HG03558 (cell line): ENCODE data around the gene CPLX1.
A peak's percentile ranks its signal among the peaks of the same experiment; 100 is the strongest.
"Not testable (repeated sequence)": the region's sequence is repeated elsewhere in the genome, so short reads cannot be mapped to it uniquely, and the experiment has no call there.

Source experiments
- ATAC-seq: cut with Tn5 transposase; IDR thresholded peaks from one replicate; pipeline ENCODE4 v1.9.1; 2021; ENCODE audit warnings: moderate number of reproducible peaks; ENCODE audit not compliant: unreplicated experiment; ENCODE audit errors: extremely low read depth

CPLX1 gene

GRCh38 chr4:781493-782216, 44.3 kb downstream of the CPLX1 start:
- ATAC-seq: peak; percentile 91

GRCh38 chr4:780716-781492, 45.0 kb downstream of the CPLX1 start:
- no peak for ATAC-seq

DNA sequence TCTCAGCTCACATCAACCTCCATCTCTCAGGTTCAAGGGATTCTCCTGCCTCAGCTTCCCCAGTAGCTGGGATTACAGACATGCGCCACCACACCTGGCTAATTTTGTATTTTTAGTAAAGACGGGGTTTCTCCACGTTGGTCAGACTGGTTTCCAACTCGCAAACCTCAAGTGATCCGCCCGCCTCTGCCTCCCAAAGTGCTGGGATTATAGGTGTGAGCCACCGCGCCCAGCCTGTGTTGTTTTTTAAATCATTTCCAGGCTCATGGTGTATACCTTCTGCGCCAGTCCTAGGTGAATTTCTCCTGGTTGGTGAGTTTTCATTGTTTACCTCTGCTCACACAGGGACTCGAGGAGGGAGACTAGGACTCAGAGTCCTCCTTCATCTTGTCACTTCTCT, 45.7 kb downstream of the CPLX1 start:
- ATAC-seq: not testable (repeated sequence)

- ATAC-seq: no peak
These were observed 46.4 kb downstream of the CPLX1 start for GRCh38 chr4:779555-779954.

GRCh38 chr4:777520-778262, 48.2 kb downstream of the CPLX1 start:
- ATAC-seq: no peak

GRCh38 chr4:776743-777441, 49.0 kb downstream of the CPLX1 start:
- ATAC-seq: no peak

- ATAC-seq: not testable (repeated sequence)
These were observed 50.4 kb downstream of the CPLX1 start for GRCh38 chr4:775485-775884.

- ATAC-seq: not testable (repeated sequence)
These were observed 51.4 kb downstream of the CPLX1 start for GRCh38 chr4:774419-775092.

DNA sequence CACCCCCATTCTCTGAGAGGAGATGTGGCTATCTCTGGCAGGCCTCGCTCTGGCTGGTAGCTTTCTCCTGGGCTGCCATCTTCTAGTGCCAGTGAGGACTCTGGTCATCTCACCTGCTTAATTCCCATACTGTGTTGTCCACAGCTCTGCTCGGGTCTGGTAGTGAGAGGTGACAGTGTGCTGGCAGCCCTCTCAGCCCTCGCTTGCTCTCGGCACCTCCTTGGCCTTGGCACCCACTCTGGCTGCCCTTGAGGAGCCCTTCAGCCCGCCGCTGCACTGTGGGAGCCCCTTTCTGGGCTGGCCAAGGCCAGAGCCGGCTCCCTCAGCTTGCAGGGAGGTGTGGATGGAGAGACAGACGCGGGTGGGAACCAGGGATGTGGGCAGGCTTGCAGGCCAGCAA, 52.7 kb downstream of the CPLX1 start:
- ATAC-seq: no peak

GRCh38 chr4:772776-773175, 53.2 kb downstream of the CPLX1 start:
- no peak for ATAC-seq

DNA sequence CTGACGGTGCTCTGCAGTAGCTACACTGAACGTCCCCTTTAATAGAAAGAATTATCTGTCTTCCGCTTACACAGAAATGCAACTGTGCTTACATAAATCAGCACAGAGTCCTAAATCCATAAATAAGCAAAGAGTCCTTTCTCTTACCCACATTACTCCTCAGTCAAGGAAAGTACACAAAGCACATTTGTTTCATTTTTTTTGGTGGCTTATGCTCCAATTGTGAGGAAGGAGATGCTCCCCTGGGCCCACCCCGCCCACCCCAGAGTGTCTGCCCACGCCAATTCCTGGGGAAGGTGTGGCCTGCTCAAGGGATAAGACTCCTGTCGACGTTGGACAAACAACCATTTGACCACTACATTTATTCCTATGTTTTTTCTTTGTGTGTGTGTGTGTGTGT, 53.8 kb downstream of the CPLX1 start:
- ATAC-seq: no peak

GRCh38 chr4:771464-771863, 54.5 kb downstream of the CPLX1 start:
- ATAC-seq: no peak

- no peak for ATAC-seq
These were observed 55.9 kb downstream of the CPLX1 start for GRCh38 chr4:770022-770421.

- no peak for ATAC-seq
These were observed 56.4 kb downstream of the CPLX1 start for GRCh38 chr4:769511-769910.

GRCh38 chr4:768995-769394, 56.9 kb downstream of the CPLX1 start:
- ATAC-seq: no peak

- ATAC-seq: no peak
These were observed 57.9 kb downstream of the CPLX1 start for GRCh38 chr4:768076-768475.

DNA sequence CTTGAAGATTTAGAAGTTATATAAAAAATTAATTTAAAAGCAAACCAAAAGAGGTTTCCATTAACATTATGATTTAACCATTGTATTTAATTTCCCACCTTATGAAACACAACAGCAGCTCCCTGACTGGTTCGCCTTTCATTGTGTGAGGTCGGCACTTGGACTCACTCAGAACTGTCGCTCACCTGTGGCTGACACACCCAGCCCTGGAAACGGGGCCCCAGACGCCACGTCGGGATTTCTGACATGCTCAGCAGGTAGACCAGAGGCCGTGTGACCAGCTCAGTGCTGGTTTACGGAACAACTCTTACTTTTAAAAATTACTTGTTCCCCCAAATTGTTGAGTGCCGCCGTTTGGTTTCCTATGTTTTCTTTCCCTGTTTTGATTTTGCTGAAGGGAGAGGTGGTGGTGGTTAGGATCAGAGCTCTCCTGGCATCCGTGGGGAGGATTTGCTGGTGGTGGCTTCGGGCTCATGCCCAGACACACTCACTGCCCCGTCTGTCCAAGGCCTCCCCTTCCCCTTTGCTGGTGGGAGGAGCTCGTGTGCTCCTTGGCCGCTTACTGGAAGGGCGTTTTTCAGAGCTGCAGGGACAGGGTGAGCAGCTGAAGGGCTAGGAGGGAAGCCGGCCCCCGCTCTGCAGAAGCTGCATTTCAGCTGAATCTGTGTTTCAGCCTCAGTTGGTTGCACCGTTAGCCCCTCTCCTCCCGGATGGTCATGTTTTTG, 59.2 kb downstream of the CPLX1 start:
- no peak for ATAC-seq

DNA sequence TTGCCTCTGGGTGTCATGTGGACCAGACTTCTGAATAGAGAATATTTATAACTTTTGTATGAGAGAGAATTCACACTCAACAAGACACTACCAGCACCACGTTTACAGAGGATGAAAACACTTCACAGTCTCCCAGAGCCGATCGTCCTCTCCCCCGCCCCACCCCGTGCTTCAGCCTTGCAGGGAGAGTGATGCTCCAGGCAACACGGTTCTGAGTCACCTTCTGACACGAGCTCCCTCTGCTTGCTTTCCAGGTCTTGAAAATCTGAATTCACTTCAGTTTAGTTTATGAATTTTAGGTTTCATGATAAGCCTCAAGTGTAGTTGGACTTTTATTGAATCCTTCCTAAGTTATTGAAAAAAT, 59.8 kb downstream of the CPLX1 start:
- no peak for ATAC-seq

DNA sequence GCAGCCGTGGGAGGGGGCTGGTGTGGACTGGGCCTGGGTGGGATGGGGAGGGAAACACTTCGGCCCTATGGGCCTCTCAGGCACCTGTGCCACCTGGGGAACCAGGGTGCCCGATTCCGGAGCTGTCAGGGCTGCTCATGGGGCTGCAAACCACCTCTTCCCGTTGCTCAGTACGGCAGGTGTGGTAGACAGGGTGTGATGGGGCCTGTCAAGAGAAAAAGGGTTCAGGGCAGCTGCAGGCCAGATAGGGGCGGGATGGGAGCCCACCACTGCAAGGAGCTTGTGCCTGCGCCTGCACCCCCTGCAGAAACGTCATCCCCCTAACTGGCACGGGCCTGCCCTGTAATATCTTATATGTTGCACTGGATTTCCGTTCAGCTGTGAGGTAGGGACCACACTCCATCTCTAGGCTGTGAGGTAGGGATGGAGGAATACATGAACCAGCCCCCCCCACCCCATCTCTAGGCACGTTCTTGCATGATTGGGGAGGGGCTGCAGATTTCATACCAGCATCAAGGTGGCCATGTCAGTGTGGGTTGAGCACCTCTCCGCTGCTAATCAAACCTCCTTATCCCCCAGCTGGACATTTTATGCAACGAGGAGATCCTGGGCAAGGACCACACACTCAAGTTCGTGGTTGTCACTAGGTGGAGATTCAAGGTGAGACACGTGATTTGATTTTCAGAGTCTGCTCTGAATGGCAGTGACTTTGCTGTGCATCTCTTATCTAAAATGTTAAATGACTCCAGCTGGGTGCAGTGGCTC, 61.3 kb downstream of the CPLX1 start:
- no peak for ATAC-seq
